SU-DHL-6 (cell line): ENCODE results near the gene RILP.

Experiments used
- CTCF ChIP-seq: fragments of 200-600 bp; sonication (generic); IDR thresholded peaks from one replicate; pipeline ENCODE4 v1.5.1; 2017; ENCODE audit warnings: antibody characterized with exemption, mild to moderate bottlenecking, low read length, moderate library complexity; ENCODE audit not compliant: insufficient read depth, poor library complexity, severe bottlenecking
- EZH2phosphoT487 ChIP-seq: fragments of 200-600 bp; sonication (generic), shearing (Covaris generic); conservative IDR thresholded peaks from 2 replicates; pipeline ENCODE4 v1.6.1; 2018; ENCODE audit warnings: mild to moderate bottlenecking, antibody characterized with exemption, low read length, moderate library complexity, mixed read lengths

GRCh38 chr17:1644493-1645206, 5.0 kb downstream of the RILP start:
- TF ChIP-seq CTCF (no peak), EZH2phosphoT487 (no peak)
